Measurements from ENCODE around the gene KCNH5.

GRCh38 chr14:62689733-62690132 is 355.5 kb downstream of the KCNH5 start:
- TF ChIP-seq CTCF (conservative IDR thresholded peaks at IDR 0.05): no peak
- no peak for TF ChIP-seq EZH2 (IDR thresholded peaks at IDR 0.05; ENCODE audit: low read depth)
